Measurements from ENCODE around the gene C17orf114.

C17orf114 gene

GRCh38 chr17:4822835-4823234 lies 20.7 kb upstream of the C17orf114 start:
- DNase-seq: no peak

GRCh38 chr17:4818276-4818675 lies 16.1 kb upstream of the C17orf114 start:
- DNase-seq: no peak

GRCh38 chr17:4816826-4817225 lies 14.7 kb upstream of the C17orf114 start:
- no peak for DNase-seq

- DNase-seq: no peak
Observed at GRCh38 chr17:4815043-4815675, 13.0 kb upstream of the C17orf114 start.

- DNase-seq: no peak
Observed at GRCh38 chr17:4812690-4813089, 10.6 kb upstream of the C17orf114 start.

GRCh38 chr17:4811471-4811870 lies 9.3 kb upstream of the C17orf114 start:
- no peak for DNase-seq

- DNase-seq: no peak
Observed at GRCh38 chr17:4810696-4811290, 8.7 kb upstream of the C17orf114 start.

GRCh38 chr17:4808378-4808767 lies 6.2 kb upstream of the C17orf114 start:
- no peak for DNase-seq

GRCh38 chr17:4807605-4808377 lies 5.7 kb upstream of the C17orf114 start:
- DNase-seq: no peak

GRCh38 chr17:4806777-4807604 lies 4.9 kb upstream of the C17orf114 start, which contains the start of gene PLD2:
Gene PLD2 (plus strand): TSS chr17:4807152. CDS start chr17:4807773, 621 bp downstream.
- DNase-seq: peak; percentile 92

GRCh38 chr17:4806456-4806776 lies 4.3 kb upstream of the C17orf114 start:
- no peak for DNase-seq

- no peak for DNase-seq
Observed at GRCh38 chr17:4800462-4801196, 1.5 kb downstream of the C17orf114 start.

- DNase-seq: peak; percentile 63
Observed at GRCh38 chr17:4796552-4796920, 5.6 kb downstream of the C17orf114 start.

- no peak for DNase-seq
Observed at GRCh38 chr17:4795168-4795567, 7.0 kb downstream of the C17orf114 start.

GRCh38 chr17:4790705-4791088 lies 11.4 kb downstream of the C17orf114 start:
- DNase-seq: no peak

- DNase-seq: peak; percentile 88
Observed at GRCh38 chr17:4789951-4790704, 12.0 kb downstream of the C17orf114 start.

GRCh38 chr17:4789701-4789950 lies 12.5 kb downstream of the C17orf114 start:
- no peak for DNase-seq

GRCh38 chr17:4788807-4789700 lies 13.1 kb downstream of the C17orf114 start, which contains the start of gene GLTPD2:
Gene GLTPD2 (plus strand): TSS chr17:4788964. CDS start chr17:4789012, 48 bp downstream.
- no peak for DNase-seq

- DNase-seq: no peak
Observed at GRCh38 chr17:4788159-4788806, 13.8 kb downstream of the C17orf114 start.

GRCh38 chr17:4786516-4786915 lies 15.6 kb downstream of the C17orf114 start:
- DNase-seq: no peak
